Measurements from ENCODE around the gene IVD.

GRCh38 chr15:40367686-40368611, 37.6 kb upstream of the IVD start:
- TF ChIP-seq EZH2 (IDR thresholded peaks at IDR 0.05; ENCODE audit: borderline replicate concordance, insufficient read depth, low read length, poor library complexity, severe bottlenecking), result no peak
- TF ChIP-seq CTCF (IDR thresholded peaks at IDR 0.05; ENCODE audit: poor library complexity, severe bottlenecking), result peak; percentile 70
- no peak for TF ChIP-seq POLR2AphosphoS5 (IDR thresholded peaks at IDR 0.05)
- TF ChIP-seq EP300 (conservative IDR thresholded peaks at IDR 0.05; ENCODE audit: poor library complexity, severe bottlenecking), result no peak
- TF ChIP-seq RAD21 (conservative IDR thresholded peaks at IDR 0.05), result no peak
- no peak for TF ChIP-seq MXI1 (conservative IDR thresholded peaks at IDR 0.05; ENCODE audit: poor library complexity, severe bottlenecking)
- TF ChIP-seq REST (IDR thresholded peaks at IDR 0.05; ENCODE audit: borderline replicate concordance), result no peak

Measured in neural cell (in vitro differentiated cells).